Breast epithelium (tissue), 4 donors: ENCODE results near the gene FMO5. TPM values are rescaled to one million over a fixed set of nuclear protein-coding genes. Genes with fewer than 3 reads are reported as not detected.
"Not testable (repeated sequence)": the region's sequence is repeated elsewhere in the genome, so short reads cannot be mapped to it uniquely, and the experiment has no call there.

Experiments
- DNase-seq, 2 donors: peaks; one replicate each; pipeline ENCODE4 v3.0.0-alpha.2; 2019; ENCODE audit warnings: low spot score in 2 of 2
- H3K27ac ChIP-seq, 2 donors: fragments of 200-600 bp; sonication (generic) in 1 of 2; one replicate each; pipeline ENCODE4 v1.5.1; 2016 to 2019; ENCODE audit warnings: mild to moderate bottlenecking in 1 of 2
- H3K27me3 ChIP-seq, 2 donors: fragments of 200-600 bp; sonication (generic) in 1 of 2; one replicate each; pipeline versions ENCODE4 v1.5.1 to v1.6.0; 2017 to 2019; ENCODE audit warnings: control low read depth in 1 of 2, mild to moderate bottlenecking in 1 of 2
- H3K36me3 ChIP-seq: fragments of 200-600 bp; one replicate; pipeline ENCODE4 v1.5.1; 2019
- H3K4me1 ChIP-seq, 2 donors: fragments of 200-600 bp; sonication (generic); one replicate each; pipeline ENCODE4 v1.5.1; 2016 to 2019; ENCODE audit warnings: control low read depth in 1 of 2
- H3K4me3 ChIP-seq, 3 donors: fragments of 200-600 bp; sonication (generic); 1 replicate in 2 of 3; 2 replicates in 1 of 3; pipeline ENCODE4 v1.5.1; 2016 to 2019; ENCODE audit warnings: mild to moderate bottlenecking in 3 of 3, moderate library complexity in 2 of 3
- H3K9me3 ChIP-seq, 2 donors: fragments of 200-600 bp; sonication (generic) in 1 of 2; one replicate each; pipeline ENCODE4 v1.5.1; 2016 to 2019; ENCODE audit warnings: control low read depth in 1 of 2
- CTCF ChIP-seq, 3 donors: fragments of 450-650 bp; IDR thresholded peaks; one replicate each; pipeline ENCODE4 v1.5.1; 2016 to 2017; ENCODE audit warnings: antibody characterized with exemption in 3 of 3, mild to moderate bottlenecking in 3 of 3, moderate library complexity in 3 of 3
- POLR2A ChIP-seq: fragments of 450-650 bp; IDR thresholded peaks from one replicate; pipeline ENCODE4 v1.6.1; 2016; ENCODE audit warnings: antibody characterized with exemption, mild to moderate bottlenecking, moderate library complexity
- POLR2AphosphoS5 ChIP-seq, 3 donors: sonication (generic); formaldehyde crosslinking; IDR thresholded peaks; one replicate each; pipeline ENCODE4 v1.6.1; 2017; ENCODE audit warnings: antibody characterized with exemption in 3 of 3
- intact Hi-C: fragments of 100-400 bp; cut with DNase I; formaldehyde crosslinking; loops from one replicate; pipeline ENCODE4 v1.15.1; 2023; ENCODE audit warnings: low total_unique reads
- total RNA-seq, 3 donors: library from RNA; depleted of rRNA; stranded (reverse); fragments of >200 nt; gene quantifications; one replicate each; pipeline ENCODE4 v1.1.0, GENCODE V29; 2016

FMO5 gene
- total RNA-seq, 3 donors from 2014 or later: 7.8 to 32.6 (median 22.0) TPM

GRCh38 chr1:147163019-147163418, 62.1 kb downstream of the FMO5 start:
- Histone ChIP-seq H3K9me3 (no peaks in the 10 kb centered on the region), H3K36me3 (peaks cover 9% of the 10 kb centered on the region), H3K27ac (no peak overlapping the region), H3K4me1 (no peaks in the 10 kb centered on the region), H3K27me3 (no peaks in the 10 kb centered on the region), H3K4me3 (no peak overlapping the region)
- no peak for DNase-seq
- TF ChIP-seq CTCF (IDR thresholded peaks at IDR 0.05): no peak
- TF ChIP-seq POLR2A: no peak
- no peak for TF ChIP-seq POLR2AphosphoS5 (IDR thresholded peaks at IDR 0.05)
- intact Hi-C loops: no loop called here

- Histone ChIP-seq H3K27ac (no peak overlapping the region), H3K4me1 (no peaks in the 10 kb centered on the region), H3K9me3 (no peaks in the 10 kb centered on the region), H3K4me3 (no peak overlapping the region), H3K36me3 (peaks cover 9% of the 10 kb centered on the region), H3K27me3 (no peaks in the 10 kb centered on the region)
- TF ChIP-seq POLR2A (no peak), POLR2AphosphoS5 (IDR thresholded peaks at IDR 0.05) (no peak), CTCF (IDR thresholded peaks at IDR 0.05) (no peak)
- intact Hi-C loops: no loop called here
- no peak for DNase-seq
Measured at GRCh38 chr1:147162093-147162492, 63.0 kb downstream of the FMO5 start.

- H3K27me3 ChIP-seq, H3K36me3 ChIP-seq, H3K4me1 ChIP-seq, H3K4me3 ChIP-seq, H3K27ac ChIP-seq, DNase-seq, intact Hi-C loops, H3K9me3 ChIP-seq: not testable (repeated sequence)
Measured at GRCh38 chr1:147157116-147157515, 68.0 kb downstream of the FMO5 start.

- intact Hi-C loops: no loop called here
- Histone ChIP-seq H3K9me3 (no peaks in the 10 kb centered on the region), H3K36me3 (peaks cover 9% of the 10 kb centered on the region), H3K4me1 (no peaks in the 10 kb centered on the region), H3K4me3 (no peak overlapping the region), H3K27me3 (no peaks in the 10 kb centered on the region), H3K27ac (no peak overlapping the region)
- TF ChIP-seq POLR2AphosphoS5 (IDR thresholded peaks at IDR 0.05) (no peak), CTCF (IDR thresholded peaks at IDR 0.05) (no peak), POLR2A (no peak)
- DNase-seq: no peak
Measured at GRCh38 chr1:147156642-147157041, 68.5 kb downstream of the FMO5 start.

GRCh38 chr1:147152772-147153171, 72.4 kb downstream of the FMO5 start:
- Histone ChIP-seq H3K4me3 (no peak overlapping the region), H3K9me3 (no peaks in the 10 kb centered on the region), H3K27me3 (no peaks in the 10 kb centered on the region), H3K36me3 (no peaks in the 10 kb centered on the region), H3K27ac (no peak overlapping the region), H3K4me1 (no peaks in the 10 kb centered on the region)
- DNase-seq: no peak
- TF ChIP-seq CTCF (IDR thresholded peaks at IDR 0.05) (no peak), POLR2A (no peak), POLR2AphosphoS5 (IDR thresholded peaks at IDR 0.05) (no peak)
- intact Hi-C loops: no loop called here

- DNase-seq: no peak
- Histone ChIP-seq H3K4me1 (no peaks in the 10 kb centered on the region), H3K27me3 (no peaks in the 10 kb centered on the region), H3K9me3 (no peaks in the 10 kb centered on the region), H3K4me3 (no peak overlapping the region), H3K36me3 (no peaks in the 10 kb centered on the region), H3K27ac (no peak overlapping the region)
- intact Hi-C loops: no loop called here
- no peak for TF ChIP-seq POLR2AphosphoS5 (IDR thresholded peaks at IDR 0.05)
- TF ChIP-seq CTCF (IDR thresholded peaks at IDR 0.05): no peak
- no peak for TF ChIP-seq POLR2A
Measured at GRCh38 chr1:147151244-147151643, 73.9 kb downstream of the FMO5 start.
